ENCODE results near the gene TMEM127.
A peak's percentile ranks its signal among the peaks of the same experiment; 100 is the strongest.
"Not testable (repeated sequence)": the region's sequence is repeated elsewhere in the genome, so short reads cannot be mapped to it uniquely, and the experiment has no call there.

TMEM127 gene

DNA sequence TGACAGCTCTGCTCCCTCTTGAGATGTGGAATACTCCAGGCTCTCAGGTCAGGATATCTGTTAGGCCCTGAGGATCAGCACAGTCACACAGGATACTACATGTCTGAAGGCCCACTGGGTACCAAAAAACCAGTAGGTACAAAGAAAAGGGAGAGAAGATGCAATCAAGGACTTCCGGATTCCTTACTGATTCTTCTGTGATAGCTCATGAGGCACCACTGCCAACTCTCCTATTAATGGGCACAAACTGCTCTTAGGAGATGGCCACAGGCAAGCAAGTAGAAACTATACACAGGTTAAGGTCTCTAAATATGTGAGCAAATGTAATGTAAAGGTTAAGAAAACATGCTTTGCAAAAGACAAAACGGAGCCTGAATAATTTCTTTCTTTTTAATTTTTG, 3.5 kb downstream of the TMEM127 start:
- no peak for DNase-seq (ENCODE audit: low spot score)

DNA sequence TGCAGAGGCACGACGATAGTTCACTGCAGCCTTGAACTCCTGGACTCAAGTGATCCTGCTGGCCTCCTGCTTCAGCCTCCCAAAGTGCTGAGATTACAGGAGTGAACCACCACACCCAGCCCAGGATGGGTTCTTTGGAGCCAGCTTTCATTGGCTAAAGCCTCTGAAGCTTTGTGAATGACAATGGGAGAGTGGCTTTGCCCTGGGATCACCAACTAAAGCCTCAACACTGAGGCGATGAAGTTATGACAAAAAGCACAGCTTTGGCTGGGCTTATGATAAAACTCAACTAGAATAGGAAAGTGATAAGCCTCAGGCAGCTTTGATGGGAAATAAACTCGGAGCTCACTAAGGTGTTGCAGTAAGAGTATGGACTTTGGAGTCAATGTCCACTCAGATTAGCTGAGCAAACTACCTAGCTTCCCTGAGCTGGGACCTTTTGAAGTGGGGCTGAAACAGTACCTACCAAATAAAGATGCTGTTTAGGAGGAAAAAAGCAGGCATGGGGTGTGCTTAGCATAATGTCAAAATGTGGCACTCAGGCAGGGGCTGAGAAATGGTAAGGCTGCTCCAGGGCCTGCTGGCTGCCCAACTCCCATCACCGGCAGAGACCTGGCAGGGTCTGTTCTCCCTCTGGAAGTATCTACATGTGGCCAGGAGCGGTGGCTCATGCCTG, 4.3 kb downstream of the TMEM127 start:
- no peak for DNase-seq (ENCODE audit: low spot score)

DNA sequence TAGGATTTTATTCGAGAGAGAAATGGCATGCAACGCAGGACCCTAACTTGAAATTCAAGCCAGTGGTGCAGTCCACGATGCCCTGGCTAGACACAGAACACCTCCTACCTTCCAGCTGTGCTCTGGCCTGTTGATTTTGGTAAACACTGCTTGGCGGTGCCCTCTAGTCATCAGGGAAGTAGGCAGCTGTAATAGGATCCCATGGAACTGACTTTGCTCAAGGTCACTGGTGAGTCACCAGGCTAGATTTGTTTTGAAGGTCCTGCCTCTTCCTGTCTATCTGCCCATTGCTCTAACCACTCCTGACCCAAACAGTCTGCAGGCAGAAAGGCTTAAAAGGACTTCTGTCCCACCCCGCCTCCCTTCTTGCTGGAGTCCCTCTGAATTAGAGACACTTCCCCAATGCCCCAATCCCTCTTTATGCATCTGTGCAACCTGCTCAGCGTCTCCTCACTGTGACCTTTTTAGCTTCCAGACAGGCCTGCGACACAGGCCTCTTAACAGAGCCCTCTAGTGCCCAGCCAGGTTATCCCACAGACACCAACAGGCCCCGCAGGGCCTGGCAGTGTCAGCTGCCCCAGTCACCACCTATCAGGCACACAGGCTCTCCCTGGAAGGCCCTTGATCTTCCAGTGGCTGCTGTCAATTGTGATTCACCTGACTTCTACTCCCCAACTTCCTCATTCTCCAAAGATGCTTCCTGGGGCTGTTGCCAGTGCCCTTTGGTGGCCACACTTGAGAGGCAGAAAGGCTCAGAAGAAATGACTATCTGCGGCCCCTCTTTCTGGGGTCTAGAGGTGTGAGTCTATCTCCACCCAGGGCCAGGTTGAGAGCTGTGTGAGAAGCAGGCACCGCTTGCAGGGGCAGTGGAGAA, 5.2 kb downstream of the TMEM127 start:
- DNase-seq (ENCODE audit: low spot score), result peak; percentile 94

DNA sequence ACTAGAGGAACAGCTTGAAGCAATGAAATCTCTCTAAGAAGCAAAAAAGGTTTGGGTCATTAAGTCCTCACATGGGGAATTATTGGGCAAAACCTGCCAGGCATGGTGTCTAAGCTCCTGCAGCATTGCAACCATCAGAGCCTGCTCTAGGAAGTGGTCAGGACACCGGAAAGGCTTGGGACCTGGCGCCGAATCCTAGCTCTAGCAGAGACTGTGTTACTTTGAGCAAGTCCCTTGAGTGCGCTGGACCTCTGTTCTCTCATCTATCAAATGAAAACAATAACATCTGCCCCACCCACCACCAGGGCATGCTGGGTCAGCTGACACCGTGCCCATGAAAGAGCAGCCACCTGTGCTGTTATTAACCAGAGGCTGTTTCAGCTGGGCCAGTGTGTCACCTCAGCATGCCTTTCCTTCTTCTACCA, 6.3 kb downstream of the TMEM127 start:
- no peak for DNase-seq (ENCODE audit: low spot score)

DNA sequence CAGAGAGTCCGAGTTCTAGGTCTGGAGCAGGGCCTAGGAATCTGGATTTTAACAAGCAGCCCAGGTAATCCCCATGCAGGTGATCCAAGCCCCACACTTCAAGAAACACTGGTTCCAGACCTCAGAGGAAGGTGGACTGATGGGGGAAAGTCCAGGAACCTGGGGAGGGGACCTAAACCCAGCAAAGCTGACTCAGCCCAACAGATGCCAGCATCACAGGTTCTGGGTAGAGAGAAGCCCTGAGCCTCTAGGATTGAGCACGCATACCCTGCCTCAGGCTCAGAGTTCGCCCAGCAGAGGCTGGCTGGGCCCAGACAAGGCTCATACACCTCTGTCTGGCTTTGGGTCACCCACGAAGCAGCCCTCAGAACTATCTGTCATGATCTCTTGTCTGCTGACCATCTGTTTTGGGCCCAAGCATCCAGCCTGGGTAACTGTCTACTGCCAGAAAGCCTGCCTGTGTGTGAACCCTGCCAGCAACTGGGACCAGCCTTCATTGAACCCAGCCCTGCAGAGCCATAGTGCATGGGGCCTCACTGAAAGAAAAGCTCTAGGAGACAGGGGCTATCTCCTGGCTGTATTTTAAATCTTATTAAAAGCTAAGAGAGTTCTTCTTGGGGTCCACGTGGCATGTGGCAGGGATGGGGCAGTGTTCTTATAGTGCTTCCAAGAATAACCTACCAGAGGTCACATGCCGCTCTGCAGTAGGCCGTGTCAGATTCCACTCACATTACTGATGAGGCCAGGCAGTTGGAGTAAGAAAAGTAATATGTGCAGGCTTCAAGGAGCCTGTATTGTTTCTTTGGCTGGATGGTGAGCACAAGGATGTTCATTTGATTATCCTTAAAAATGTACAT, 7.4 kb downstream of the TMEM127 start:
- DNase-seq (ENCODE audit: low spot score), result no peak

DNA sequence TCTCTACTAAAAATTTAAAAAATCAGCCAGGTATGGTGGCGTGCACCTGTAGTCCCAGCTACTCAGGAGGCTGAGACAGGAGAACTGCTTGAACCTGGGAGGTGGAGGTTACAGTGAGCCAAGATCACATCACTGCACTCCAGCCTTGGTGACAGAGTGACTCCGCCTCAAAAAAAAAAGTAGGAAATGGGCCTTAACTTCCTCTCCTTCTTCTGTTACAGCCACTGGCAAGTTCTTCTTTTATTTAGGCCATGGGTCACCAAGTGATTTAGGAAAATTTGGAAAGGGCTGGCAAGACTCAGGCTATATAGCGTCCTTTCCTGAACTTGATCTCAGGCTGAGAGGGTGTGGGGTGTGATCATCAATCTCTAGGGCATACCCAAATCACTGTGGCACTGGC, 8.1 kb downstream of the TMEM127 start:
- not testable (repeated sequence) for DNase-seq (ENCODE audit: low spot score)

- DNase-seq (ENCODE audit: low spot score), result no peak
Observed at GRCh38 chr2:96256611-96257113, 9.1 kb downstream of the TMEM127 start.

GRCh38 chr2:96254571-96254970, 11.2 kb downstream of the TMEM127 start:
- peak; percentile 88 for DNase-seq (ENCODE audit: low spot score)

GRCh38 chr2:96253006-96253405, 12.8 kb downstream of the TMEM127 start:
- no peak for DNase-seq (ENCODE audit: low spot score)

DNA sequence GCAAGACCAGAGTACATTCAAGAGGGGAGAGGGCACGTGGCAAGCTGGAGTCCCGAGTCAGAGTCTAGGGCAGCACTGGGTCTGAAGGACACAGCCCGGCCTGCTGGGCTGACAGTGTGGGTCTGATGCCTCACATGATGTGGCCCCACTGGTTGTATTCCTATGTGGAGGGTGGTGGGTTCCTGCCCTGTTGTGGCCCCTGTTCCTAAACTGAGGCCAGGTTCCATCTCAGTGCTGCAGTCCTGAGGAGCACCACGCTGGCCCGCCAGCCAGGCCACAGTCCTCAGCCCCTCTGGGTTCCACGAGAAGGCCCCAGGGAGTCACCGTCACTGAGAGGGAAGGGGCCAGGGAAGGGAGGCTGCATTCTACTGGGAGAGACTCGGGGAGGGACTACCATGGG, 13.3 kb downstream of the TMEM127 start:
- no peak for DNase-seq (ENCODE audit: low spot score)

GRCh38 chr2:96251721-96252292, 14.0 kb downstream of the TMEM127 start:
- no peak for DNase-seq (ENCODE audit: low spot score)

GRCh38 chr2:96250188-96250587, 15.6 kb downstream of the TMEM127 start:
- no peak for DNase-seq (ENCODE audit: low spot score)

- no peak for DNase-seq (ENCODE audit: low spot score)
Observed at GRCh38 chr2:96249654-96250053, 16.1 kb downstream of the TMEM127 start.

DNA sequence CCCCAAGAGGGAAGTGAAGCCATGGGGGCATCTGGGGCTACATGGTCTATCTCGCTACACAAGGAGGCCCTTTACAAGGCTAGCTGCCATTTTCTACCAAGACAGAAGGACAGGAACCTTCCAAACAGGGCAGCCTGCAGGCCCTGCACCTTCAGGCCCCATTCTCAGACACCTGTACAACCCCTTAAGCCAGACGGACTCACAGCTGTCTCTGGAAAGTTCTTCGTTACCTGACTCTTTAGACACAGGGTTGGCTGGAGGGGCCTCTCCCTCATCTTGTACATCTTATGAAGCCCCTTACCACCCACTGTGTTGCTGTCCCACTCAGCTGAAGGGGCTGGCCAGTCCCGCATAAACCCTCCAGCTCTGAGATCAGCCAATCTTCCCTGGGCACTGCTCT, 17.2 kb downstream of the TMEM127 start:
- DNase-seq (ENCODE audit: low spot score), result no peak

DNA sequence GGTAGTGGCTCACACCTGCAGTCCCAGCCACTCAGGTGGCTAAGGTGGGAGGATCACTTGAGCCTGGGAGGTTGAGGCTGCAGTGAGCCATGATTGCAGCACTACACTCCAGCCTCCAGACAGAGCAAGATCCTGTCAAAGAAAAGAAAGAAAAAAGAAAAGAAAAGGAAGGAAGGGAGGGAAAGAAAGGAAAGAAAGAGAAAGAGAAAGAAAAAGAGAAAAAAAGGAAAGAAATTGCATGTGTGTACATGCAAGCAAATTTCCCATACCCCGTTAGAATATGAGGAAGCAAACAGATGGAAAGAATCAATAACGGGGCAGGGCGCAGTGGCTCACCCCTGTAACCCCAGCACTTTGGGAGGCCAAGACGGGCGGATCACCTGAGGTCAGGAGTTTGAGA, 17.9 kb downstream of the TMEM127 start:
- DNase-seq (ENCODE audit: low spot score), result no peak

DNA sequence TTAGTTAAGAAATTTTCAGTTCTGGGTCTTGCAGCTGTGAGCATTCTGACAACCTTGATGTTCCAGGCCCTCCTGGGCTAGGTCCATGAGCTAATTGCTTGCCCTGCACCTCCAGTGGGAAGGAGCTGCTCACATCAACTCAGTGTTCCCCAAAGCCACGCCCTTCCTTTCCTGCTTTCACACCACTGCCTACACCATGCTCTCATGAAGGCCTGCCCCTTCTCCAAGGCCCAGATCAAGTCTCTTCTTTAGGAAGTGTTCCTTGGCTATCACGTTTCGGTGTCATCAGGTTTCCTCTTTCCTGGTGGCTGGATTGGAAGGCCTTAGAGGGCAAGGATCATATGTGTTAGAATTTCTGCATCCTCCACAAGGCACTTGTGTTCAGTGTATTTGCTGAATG, 18.8 kb downstream of the TMEM127 start:
- no peak for DNase-seq (ENCODE audit: low spot score)

GRCh38 chr2:96245609-96246390, 20.0 kb downstream of the TMEM127 start:
- DNase-seq (ENCODE audit: low spot score), result peak; percentile 98

DNA sequence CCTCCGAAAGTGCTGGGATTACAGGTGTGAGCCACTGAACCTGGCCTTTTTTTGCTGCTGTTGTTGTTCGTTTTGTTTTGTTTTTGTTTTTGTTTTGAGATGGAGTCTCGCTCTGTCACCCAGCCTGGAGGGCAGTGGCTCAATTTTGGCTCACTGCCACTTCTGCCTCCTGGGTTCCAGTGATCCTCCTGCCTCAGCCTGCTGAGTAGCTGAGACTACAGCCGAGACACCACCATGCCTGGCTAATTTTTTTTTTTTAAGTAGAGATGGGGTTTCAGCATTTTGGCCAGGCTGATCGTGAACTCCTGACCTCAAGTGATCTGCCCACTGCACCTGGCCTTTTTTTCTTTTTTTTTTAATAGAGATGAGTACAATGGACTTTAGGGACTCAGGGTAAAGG, 22.0 kb downstream of the TMEM127 start:
- no peak for DNase-seq (ENCODE audit: low spot score)

- DNase-seq (ENCODE audit: low spot score), result peak; percentile 92
Observed at GRCh38 chr2:96241900-96242611, 23.7 kb downstream of the TMEM127 start.

- DNase-seq (ENCODE audit: low spot score), result no peak
Observed at GRCh38 chr2:96241227-96241626, 24.6 kb downstream of the TMEM127 start.

All from kidney capillary endothelial cell (primary cell).